ENCODE data around the gene CC2D2B. TPM values are rescaled to one million over a fixed set of nuclear protein-coding genes. Genes with fewer than 3 reads are reported as not detected.

The CC2D2B gene, protein sequence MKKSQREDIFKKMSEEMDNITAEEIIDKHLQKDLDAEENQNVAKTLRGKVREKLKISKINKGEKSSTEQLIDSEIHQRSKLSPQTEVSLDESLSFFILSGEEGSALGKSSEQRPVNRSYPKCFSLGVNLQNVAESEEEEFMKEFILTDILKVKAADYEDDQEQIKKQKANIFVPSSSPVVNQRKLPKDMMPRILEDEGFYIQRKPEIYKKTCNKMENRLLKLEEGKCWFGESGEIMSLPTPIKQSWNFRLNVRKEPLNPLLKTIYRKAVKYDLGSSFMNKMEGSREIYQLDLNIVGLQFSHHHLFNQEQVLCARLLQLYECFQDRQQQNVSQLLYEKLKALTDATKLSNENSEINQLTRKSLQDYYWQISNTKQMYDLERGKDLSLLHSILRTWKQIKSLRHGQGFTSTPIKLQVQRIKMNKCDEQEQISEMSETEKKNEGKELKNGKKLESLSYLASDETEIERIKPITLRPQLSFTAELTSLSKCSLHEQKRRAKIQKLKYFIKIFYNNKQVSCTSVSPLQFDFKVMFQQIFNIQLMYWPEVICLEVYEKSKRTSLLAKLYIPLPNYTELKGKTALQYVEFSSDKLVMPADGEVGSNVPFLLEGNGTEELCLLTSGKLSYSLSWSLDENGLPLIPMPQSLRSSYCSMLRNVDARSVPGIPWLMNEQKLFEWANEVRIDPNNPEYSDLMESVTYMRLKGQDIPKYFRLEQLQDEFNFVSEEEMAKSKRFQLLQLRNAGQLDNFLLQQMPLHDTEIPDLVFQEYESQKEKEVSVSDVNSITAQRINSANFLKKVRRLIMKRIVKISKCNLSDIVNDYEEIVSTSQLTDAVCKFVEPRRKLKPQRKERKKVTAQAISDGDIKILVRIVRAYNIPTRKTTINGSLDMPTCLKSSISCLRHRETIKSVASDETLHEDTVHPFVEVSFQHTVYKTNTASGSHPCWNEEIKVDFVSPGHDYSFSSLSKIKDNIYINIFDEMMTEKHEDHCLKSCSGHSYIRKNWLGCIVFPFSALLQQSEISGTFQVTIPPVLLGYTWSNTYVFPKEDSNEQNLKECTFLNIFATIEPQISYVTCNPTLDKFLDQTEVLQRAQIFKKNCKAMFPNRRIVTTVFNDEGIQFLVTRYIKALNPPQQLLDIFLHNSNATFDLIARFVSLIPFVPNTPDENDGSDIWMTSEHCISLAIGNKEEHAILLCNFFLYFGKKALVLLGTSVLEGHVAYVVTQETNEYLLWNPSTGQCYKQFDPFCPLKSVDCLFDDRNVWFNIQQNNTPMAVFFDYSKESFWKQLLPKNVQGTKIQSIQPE (N-terminal part only)
- 0.54 TPM for polyA plus RNA-seq (2013)

DNA sequence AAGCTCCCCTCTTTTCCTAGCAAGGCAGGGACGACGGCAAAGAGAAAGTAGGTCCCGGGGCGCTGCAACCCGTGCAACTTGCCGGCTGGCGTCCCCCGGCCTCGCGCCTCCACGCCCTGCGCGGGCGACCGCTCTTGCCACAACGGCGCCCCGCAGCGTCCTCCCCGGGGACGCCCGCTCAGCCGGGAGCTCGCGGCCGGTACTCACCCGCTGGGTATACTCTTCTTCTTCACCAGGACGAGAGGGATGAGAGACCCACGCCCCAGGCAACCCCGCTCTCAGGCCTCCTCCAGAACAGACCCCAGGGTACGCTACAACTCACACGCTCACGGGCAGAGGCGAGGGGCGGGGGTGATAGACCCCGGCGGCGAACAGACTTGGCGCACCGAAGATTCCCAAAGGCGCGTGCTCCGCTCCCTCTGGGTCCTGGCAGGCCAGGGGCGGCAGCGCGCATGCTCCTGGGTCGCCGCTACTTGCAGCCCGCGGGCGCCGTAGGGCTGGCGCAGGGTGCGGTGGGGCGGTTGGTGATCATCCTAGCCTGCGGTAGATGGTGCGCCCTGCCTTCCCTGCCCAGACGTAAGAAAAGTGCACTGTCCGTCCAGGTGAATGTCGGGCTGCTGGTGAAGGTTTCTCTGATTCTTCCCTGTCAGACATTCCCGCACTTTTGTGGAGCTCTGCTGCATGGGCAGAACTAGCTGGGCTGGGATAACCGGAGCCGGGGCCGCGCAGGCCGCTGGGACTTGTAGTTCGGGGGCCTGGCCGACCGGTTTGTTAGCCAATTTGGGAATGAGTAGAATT lies at the start of gene CC2D2B:
Gene CC2D2B (plus strand): TSS at position 520 of the 798 bp plus-strand sequence. CDS start 3,349 bp downstream, outside the sequence.
- Histone ChIP-seq H3K27ac (ENCODE audit: insufficient read depth in 1 of 2, low read depth in 1 of 2, low read length in 2 of 2, poor library complexity in 1 of 2, severe bottlenecking in 2 of 2) (peak within 1 kb of the TSS; percentile 27 to 67), H3K9me3 (ENCODE audit: control extremely low read depth in 1 of 5, control insufficient read depth in 4 of 5, insufficient read depth in 2 of 5, low read depth in 1 of 5, low read length in 4 of 5) (no peaks in the 10 kb centered on the region), H3K36me3 (ENCODE audit: control insufficient read depth in 4 of 4, insufficient read depth in 4 of 4, low read length in 3 of 4) (peaks cover 0 to 27% (median 13%) of the 10 kb centered on the region in 4 experiments), H3K4me3 (ENCODE audit: control insufficient read depth in 1 of 7, extremely low read depth in 1 of 7, insufficient read depth in 4 of 7, low read depth in 2 of 7, low read length in 6 of 7) (peak within 1 kb of the TSS; percentile 79 to 93 (median 88)), H3K27me3 (replicated peaks in 2 of 5; ENCODE audit: control insufficient read depth in 4 of 5, insufficient read depth in 5 of 5, low read length in 4 of 5) (no peaks in the 10 kb centered on the region), H3K4me1 (ENCODE audit: control extremely low read depth in 1 of 4, control insufficient read depth in 4 of 4, insufficient read depth in 4 of 4, low read length in 3 of 4) (peaks cover 0 to 8% (median 3%) of the 10 kb centered on the region in 4 experiments)
- ChIA-PET CTCF (interaction anchor here (0.7 to 1.7 kb wide), 3 partner anchors 12 to 114 kb away, joined by 3 to 4 read pairs (median 4); no protein-coding TSS in a partner anchor), POLR2A (no interaction called here)
- DNase-seq: peak; percentile 63 to 87 (median 80)
- WGBS (ENCODE audit: insufficient coverage): 0% methylated on average over 51 of the region's 69 CpGs

DNA sequence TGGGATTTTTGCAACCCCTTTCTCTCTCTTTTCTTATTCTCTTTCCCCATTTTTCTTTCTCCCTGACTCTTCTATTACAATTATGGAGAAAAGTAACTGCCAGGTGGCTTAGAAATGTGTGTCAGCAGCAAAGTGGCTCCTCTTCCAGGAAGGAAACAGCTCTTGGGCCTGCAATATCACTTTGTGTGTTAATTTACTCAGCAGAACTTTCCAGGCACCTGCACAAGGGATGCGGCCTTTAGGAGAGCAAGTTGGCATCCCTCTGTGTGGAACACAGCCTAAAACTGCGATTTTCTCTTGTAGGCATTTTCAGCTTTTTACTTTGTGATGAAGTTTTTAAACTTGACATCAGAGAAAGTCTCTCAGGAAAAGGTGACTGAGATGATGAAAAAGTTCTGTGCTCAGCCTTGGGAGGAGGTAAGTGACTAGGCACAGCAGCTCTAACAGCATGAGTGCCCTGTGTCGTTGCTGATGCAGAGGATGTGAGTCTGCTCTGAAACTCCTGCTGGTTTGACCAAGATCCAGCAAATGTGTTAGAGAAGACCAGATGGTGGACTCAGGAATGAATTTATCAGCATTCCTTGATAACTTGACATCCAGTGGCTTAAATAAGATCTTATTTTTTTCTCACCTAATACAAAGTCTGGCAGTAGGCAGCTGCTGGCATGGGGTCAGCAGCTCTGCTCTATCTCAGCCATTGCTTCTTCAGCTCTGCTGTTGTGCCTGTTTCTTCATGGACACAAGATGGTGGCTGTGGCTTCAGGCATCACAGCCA lies 47.4 kb upstream of the CC2D2B start:
- H3K4me1 ChIP-seq (ENCODE audit: control extremely low read depth in 1 of 4, control insufficient read depth in 4 of 4, insufficient read depth in 4 of 4, low read length in 3 of 4): peaks cover 0 to 15% (median 0%) of the 10 kb centered on the region in 4 experiments
- no peak for DNase-seq
- H3K9me3 ChIP-seq (ENCODE audit: control extremely low read depth in 1 of 5, control insufficient read depth in 4 of 5, insufficient read depth in 2 of 5, low read depth in 1 of 5, low read length in 4 of 5): no peaks in the 10 kb centered on the region
- ChIA-PET CTCF (interaction anchor here (0.9 to 2.7 kb wide), 4 partner anchors 12 to 168 kb away, joined by 3 to 11 read pairs (median 6); partner anchors contain the start of gene TCTN3), POLR2A (no interaction called here)
- no peak overlapping the region for H3K4me3 ChIP-seq (ENCODE audit: control insufficient read depth in 1 of 7, extremely low read depth in 1 of 7, insufficient read depth in 4 of 7, low read depth in 2 of 7, low read length in 6 of 7)
- H3K27me3 ChIP-seq (replicated peaks in 2 of 5; ENCODE audit: control insufficient read depth in 4 of 5, insufficient read depth in 5 of 5, low read length in 4 of 5): no peaks in the 10 kb centered on the region
- no peak overlapping the region for H3K27ac ChIP-seq (ENCODE audit: insufficient read depth in 1 of 2, low read depth in 1 of 2, low read length in 2 of 2, poor library complexity in 1 of 2, severe bottlenecking in 2 of 2)
- WGBS (ENCODE audit: insufficient coverage): 89% methylated on average over 2 of the region's 3 CpGs
- no peaks in the 10 kb centered on the region for H3K36me3 ChIP-seq (ENCODE audit: control insufficient read depth in 4 of 4, insufficient read depth in 4 of 4, low read length in 3 of 4)

DNA sequence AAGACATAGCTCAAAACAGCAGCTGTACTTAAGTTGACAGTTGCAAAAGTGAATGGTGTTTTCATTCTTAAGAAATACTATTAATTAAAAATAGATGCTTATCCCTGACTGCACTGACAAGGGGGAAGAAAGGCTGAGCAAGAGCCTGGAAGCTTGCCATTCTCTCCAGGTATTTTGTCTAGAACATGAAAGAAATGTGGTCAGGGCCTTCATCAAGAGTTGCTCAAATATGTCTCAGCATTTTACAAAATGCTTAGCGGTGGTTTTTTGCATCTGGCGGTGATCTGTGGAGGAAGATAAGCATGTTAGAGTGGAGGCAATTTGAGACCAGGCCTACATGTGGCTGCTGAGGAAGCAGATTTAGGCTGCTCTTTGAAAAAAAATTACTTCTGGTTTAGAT lies 46.4 kb upstream of the CC2D2B start:
- Histone ChIP-seq H3K27me3 (replicated peaks in 2 of 5; ENCODE audit: control insufficient read depth in 4 of 5, insufficient read depth in 5 of 5, low read length in 4 of 5) (no peaks in the 10 kb centered on the region), H3K27ac (ENCODE audit: insufficient read depth in 1 of 2, low read depth in 1 of 2, low read length in 2 of 2, poor library complexity in 1 of 2, severe bottlenecking in 2 of 2) (no peak overlapping the region), H3K4me3 (ENCODE audit: control insufficient read depth in 1 of 7, extremely low read depth in 1 of 7, insufficient read depth in 4 of 7, low read depth in 2 of 7, low read length in 6 of 7) (no peak overlapping the region), H3K36me3 (ENCODE audit: control insufficient read depth in 4 of 4, insufficient read depth in 4 of 4, low read length in 3 of 4) (peaks cover 0 to 2% (median 0%) of the 10 kb centered on the region in 4 experiments), H3K9me3 (ENCODE audit: control extremely low read depth in 1 of 5, control insufficient read depth in 4 of 5, insufficient read depth in 2 of 5, low read depth in 1 of 5, low read length in 4 of 5) (no peaks in the 10 kb centered on the region), H3K4me1 (ENCODE audit: control extremely low read depth in 1 of 4, control insufficient read depth in 4 of 4, insufficient read depth in 4 of 4, low read length in 3 of 4) (peaks cover 0 to 15% (median 0%) of the 10 kb centered on the region in 4 experiments)
- 60% methylated on average over 2 of the region's 2 CpGs for WGBS (ENCODE audit: insufficient coverage)
- ChIA-PET POLR2A (no interaction called here), CTCF (interaction anchor here (1.1 to 2.7 kb wide), 4 partner anchors 13 to 167 kb away, joined by 3 to 11 read pairs (median 6); partner anchors contain the start of gene TCTN3)
- peak; percentile 55 to 91 (median 91) for DNase-seq

DNA sequence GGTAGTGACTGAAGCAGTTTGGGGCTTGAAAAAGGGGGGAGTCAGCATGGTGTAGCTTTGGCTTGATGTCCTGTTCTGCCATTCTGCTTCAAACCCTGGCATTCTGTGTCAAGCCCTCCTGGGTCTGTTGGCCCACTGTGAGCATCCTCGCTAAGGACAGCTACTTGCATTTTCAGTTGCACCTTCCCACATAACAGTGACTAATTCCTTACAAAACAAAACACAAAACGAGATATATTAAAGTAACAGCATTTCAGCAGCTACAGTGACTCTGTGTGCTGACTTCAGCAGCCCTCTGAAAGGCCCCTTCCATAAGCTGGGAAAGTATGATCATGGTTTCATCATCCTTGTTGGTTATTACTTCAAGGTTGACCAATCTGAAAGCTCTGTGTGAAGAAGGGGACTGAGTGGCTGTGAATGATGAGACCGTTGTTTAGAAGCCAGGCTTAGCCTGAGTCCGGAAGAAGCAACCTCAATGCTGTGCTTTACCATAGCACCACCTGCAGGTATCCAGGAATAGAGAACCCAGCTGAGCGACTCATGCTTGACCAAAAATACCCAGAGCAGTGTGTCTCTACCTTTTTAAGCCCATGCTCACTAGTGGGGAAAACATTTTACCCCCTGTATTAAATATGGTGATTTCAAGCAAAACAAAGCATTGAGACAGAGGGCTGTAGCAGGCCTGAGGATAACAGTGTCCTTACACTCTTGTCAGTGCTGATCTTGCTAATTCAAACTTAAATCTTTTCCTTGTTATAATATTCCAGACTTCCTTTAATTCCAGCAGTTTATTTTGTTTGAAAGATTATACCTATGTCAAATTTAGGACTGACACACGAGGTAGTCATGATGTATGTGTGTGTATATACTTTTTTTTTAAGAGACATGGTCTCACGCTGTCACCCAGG lies 42.6 kb upstream of the CC2D2B start:
- no peak overlapping the region for H3K27ac ChIP-seq (ENCODE audit: insufficient read depth in 1 of 2, low read depth in 1 of 2, low read length in 2 of 2, poor library complexity in 1 of 2, severe bottlenecking in 2 of 2)
- ChIA-PET CTCF (interaction anchor here (1.0 to 5.8 kb wide), 14 partner anchors 11 to 488 kb away, joined by 3 to 60 read pairs (median 3); partner anchors contain the start of gene TCTN3), POLR2A (interaction anchor here (0.5 kb wide), 1 partner anchor 185 kb away, joined by 4 read pairs; no protein-coding TSS in a partner anchor)
- H3K4me3 ChIP-seq (ENCODE audit: control insufficient read depth in 1 of 7, extremely low read depth in 1 of 7, insufficient read depth in 4 of 7, low read depth in 2 of 7, low read length in 6 of 7): no peak overlapping the region
- WGBS (ENCODE audit: insufficient coverage): 32% methylated on average over 5 of the region's 7 CpGs
- DNase-seq: peak; percentile 63 to 87 (median 84)
- no peaks in the 10 kb centered on the region for H3K27me3 ChIP-seq (replicated peaks in 2 of 5; ENCODE audit: control insufficient read depth in 4 of 5, insufficient read depth in 5 of 5, low read length in 4 of 5)
- H3K36me3 ChIP-seq (ENCODE audit: control insufficient read depth in 4 of 4, insufficient read depth in 4 of 4, low read length in 3 of 4): peaks cover 0 to 4% (median 2%) of the 10 kb centered on the region in 4 experiments
- no peaks in the 10 kb centered on the region for H3K9me3 ChIP-seq (ENCODE audit: control extremely low read depth in 1 of 5, control insufficient read depth in 4 of 5, insufficient read depth in 2 of 5, low read depth in 1 of 5, low read length in 4 of 5)
- peaks cover 0 to 14% (median 0%) of the 10 kb centered on the region in 4 experiments for H3K4me1 ChIP-seq (ENCODE audit: control extremely low read depth in 1 of 4, control insufficient read depth in 4 of 4, insufficient read depth in 4 of 4, low read length in 3 of 4)

DNA sequence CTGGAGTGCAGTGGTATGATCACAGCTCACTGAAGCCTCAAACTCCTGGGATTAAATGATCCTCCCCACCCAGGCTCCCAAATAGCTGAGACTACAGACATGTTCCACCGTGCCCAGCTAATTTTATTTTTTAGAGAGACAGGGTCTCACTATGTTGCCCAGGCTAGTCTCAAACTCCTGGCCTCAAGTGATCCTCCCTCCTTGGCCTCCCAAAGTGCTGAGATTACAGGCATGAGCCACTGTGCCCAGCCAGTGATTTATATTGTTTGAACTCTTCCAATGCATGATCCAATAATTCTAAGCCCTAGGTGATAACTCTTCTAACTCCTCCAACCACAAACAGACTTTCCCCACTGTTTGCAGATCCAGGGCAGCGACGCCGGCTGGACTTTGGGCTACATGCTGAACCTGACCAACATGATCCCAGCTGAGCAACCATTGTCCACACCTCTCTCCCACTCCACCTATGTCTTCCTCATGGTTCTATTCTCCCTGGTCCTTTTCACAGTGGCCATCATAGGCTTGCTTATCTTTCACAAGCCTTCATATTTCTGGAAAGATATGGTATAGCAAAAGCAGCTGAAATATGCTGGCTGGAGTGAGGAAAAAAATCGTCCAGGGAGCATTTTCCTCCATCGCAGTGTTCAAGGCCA lies 41.8 kb upstream of the CC2D2B start:
- CTCF ChIA-PET: interaction anchor here (1.0 to 5.8 kb wide), 9 partner anchors 10 to 488 kb away, joined by 3 to 60 read pairs (median 3); partner anchors contain the start of gene TCTN3

More for the DNA sequence above, 41.8 kb upstream of the CC2D2B start:
- Histone ChIP-seq H3K4me1 (ENCODE audit: control extremely low read depth in 1 of 4, control insufficient read depth in 4 of 4, insufficient read depth in 4 of 4, low read length in 3 of 4) (peaks cover 0 to 7% (median 0%) of the 10 kb centered on the region in 4 experiments), H3K9me3 (ENCODE audit: control extremely low read depth in 1 of 5, control insufficient read depth in 4 of 5, insufficient read depth in 2 of 5, low read depth in 1 of 5, low read length in 4 of 5) (no peaks in the 10 kb centered on the region), H3K27me3 (replicated peaks in 2 of 5; ENCODE audit: control insufficient read depth in 4 of 5, insufficient read depth in 5 of 5, low read length in 4 of 5) (no peaks in the 10 kb centered on the region), H3K36me3 (ENCODE audit: control insufficient read depth in 4 of 4, insufficient read depth in 4 of 4, low read length in 3 of 4) (peaks cover 0 to 4% (median 3%) of the 10 kb centered on the region in 4 experiments), H3K4me3 (ENCODE audit: control insufficient read depth in 1 of 7, extremely low read depth in 1 of 7, insufficient read depth in 4 of 7, low read depth in 2 of 7, low read length in 6 of 7) (no peak overlapping the region), H3K27ac (ENCODE audit: insufficient read depth in 1 of 2, low read depth in 1 of 2, low read length in 2 of 2, poor library complexity in 1 of 2, severe bottlenecking in 2 of 2) (no peak overlapping the region)
- no peak for DNase-seq
- WGBS (ENCODE audit: insufficient coverage): 96% methylated on average over 6 of the region's 6 CpGs
- POLR2A ChIA-PET: no interaction called here

All from common myeloid progenitor, CD34-positive (primary cell).